GM12872 (cell line): Measurements from ENCODE around the gene ACBD6.
A peak's percentile ranks its signal among the peaks of the same experiment; 100 is the strongest.

Experiments
- CTCF ChIP-seq: IDR thresholded peaks from 3 replicates; pipeline ENCODE4 v1.5.1; 2011; ENCODE audit warnings: low read depth, mild to moderate bottlenecking, low read length, moderate library complexity; ENCODE audit not compliant: insufficient read depth

ACBD6 gene

DNA sequence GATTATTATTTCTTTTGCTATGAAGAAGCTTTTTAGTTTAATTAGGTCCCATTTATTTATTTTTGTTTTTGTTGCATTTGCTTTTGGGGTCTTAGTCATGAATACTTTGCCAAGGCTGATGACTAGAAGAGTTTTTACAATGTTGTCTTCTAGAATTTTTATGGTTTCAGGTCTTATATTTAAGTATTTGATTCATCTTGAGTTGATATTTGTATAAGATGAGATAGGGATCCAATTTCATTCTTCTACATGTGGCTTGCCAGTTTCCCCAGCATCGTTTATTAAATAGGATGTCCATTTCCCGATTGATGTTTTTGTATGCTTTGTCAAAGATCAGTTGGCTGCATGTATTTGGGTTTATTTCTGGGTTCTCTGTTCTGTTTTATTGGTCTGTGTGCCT lies 8.5 kb upstream of the ACBD6 start:
- TF ChIP-seq CTCF, result no peak

DNA sequence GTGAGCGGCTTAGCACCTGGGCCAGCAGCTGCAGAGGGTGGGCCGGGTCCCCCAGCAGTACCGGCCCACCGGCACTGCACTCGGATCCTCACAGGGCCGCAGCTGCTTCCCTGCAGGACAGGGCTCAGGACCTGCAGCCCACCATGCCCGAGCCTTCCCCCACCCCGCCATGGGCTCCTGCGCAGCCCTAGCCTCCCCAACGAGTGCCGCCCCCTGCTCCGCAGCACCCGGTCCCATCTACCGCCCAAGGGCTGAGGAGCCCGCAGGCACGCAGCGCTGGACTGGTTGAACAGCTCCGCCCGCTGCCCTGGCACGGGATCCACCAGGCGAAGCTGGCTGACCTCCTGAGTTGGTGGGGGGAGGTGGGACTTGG lies 6.3 kb upstream of the ACBD6 start:
- TF ChIP-seq CTCF, result no peak

DNA sequence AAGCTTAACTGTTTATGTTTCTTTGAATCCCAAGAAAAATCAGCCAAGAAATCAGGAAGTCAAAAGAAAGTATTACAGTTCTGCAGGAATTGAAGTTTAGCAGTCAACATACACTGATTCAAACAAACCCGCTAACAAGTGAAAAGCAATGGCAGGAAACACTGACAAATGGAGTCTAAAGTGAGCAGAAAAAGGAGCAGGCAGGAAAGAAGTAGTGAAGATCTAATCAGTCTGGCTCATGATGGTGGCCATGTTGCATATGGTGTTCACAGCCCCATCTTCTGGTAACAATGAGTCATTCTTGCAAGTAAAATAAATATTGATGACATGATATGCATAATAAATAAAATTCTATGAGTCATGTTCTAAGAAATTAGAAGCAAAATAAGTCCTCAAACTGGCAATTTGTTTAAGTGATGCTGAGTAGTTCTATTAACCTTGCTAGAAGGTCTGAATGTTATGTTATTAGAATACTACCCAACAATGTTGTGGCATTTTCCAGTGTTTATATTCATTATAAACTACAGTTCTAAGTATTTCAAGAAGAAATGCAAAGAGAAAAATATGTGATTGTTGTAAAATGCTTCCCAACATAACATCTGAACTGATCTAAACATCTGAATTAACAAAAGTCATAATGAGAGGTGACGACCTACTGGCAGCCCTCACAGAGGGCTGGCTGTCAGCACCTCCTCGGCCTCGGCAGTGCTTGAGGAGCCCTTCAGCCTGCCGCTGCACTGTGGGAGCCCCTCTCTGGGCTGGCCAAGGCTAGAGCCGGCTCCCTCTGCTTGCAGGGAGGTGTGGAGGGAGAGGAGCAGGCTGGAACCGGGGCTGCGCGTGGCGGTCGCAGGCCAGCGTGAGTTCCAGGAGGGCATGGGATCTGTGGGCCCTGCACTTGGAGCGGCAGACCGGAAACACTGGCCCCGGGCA lies 5.7 kb upstream of the ACBD6 start:
- TF ChIP-seq CTCF, result 0 out of 3 replicates have a peak, but pooled peaks have one; percentile 8

- no peak for TF ChIP-seq CTCF
These were observed 3.5 kb upstream of the ACBD6 start for GRCh38 chr1:180505732-180506335.

GRCh38 chr1:180504186-180504585 lies 1.8 kb upstream of the ACBD6 start:
- TF ChIP-seq CTCF, result no peak

- TF ChIP-seq CTCF, result no peak
These were observed 994 bp upstream of the ACBD6 start for GRCh38 chr1:180503280-180503862.

- no peak for TF ChIP-seq CTCF
These were observed 464 bp downstream of the ACBD6 start for GRCh38 chr1:180501865-180502360.
